Tibial artery (tissue), 4 donors: ENCODE data around the gene BORCS8.

Source experiments
- DNase-seq, 2 donors: peaks; one replicate each; pipeline ENCODE4 v3.0.0-alpha.2; 2019
- H3K27ac ChIP-seq, 2 donors: fragments of 200-600 bp; sonication (generic) in 1 of 2; 1 replicate in 1 of 2; 2 replicates in 1 of 2; pipeline ENCODE4 v1.5.1; 2018 to 2019; ENCODE audit warnings: mild to moderate bottlenecking in 1 of 2
- H3K27me3 ChIP-seq, 2 donors: fragments of 200-600 bp; sonication (generic) in 1 of 2; one replicate each; pipeline versions ENCODE4 v1.5.1 to v1.6.0; 2016 to 2019
- H3K36me3 ChIP-seq, 3 donors: fragments of 200-600 bp; sonication (generic) in 2 of 3; one replicate each; pipeline ENCODE4 v1.5.1; 2016 to 2019; ENCODE audit warnings: mild to moderate bottlenecking in 2 of 3
- H3K4me1 ChIP-seq, 4 donors: fragments of 200-600 bp; sonication (generic) in 2 of 4; 1 replicate in 3 of 4; 2 replicates in 1 of 4; pipeline ENCODE4 v1.5.1; 2016 to 2019
- H3K4me3 ChIP-seq, 2 donors: fragments of 200-600 bp; sonication (generic) in 1 of 2; 1 replicate in 1 of 2; 2 replicates in 1 of 2; pipeline ENCODE4 v1.5.1; 2018 to 2019; ENCODE audit warnings: mild to moderate bottlenecking in 2 of 2
- H3K9me3 ChIP-seq, 3 donors: fragments of 200-600 bp; sonication (generic) in 1 of 3; one replicate each; pipeline ENCODE4 v1.5.1; 2016 to 2019
- CTCF ChIP-seq, 2 experiments: fragments of 200-600 bp in 1 of 2; fragments of 450-650 bp in 1 of 2; IDR thresholded peaks; one replicate each; pipeline ENCODE4 v1.5.1; 2017 to 2019; ENCODE audit warnings: antibody characterized with exemption in 2 of 2, mild to moderate bottlenecking in 1 of 2, moderate library complexity in 1 of 2
- intact Hi-C: fragments of 100-400 bp; cut with DNase I; formaldehyde crosslinking; loops from one replicate; pipeline ENCODE4 v1.15.0; 2023; ENCODE audit warnings: low total_unique reads

Gene BORCS8

GRCh38 chr19:19145684-19146608, 46.0 kb downstream of the BORCS8 start:
- intact Hi-C loops, result no loop called here
- H3K4me3 ChIP-seq, result peak overlapping the region; percentile 15 to 46
- DNase-seq, result peak; percentile 68 to 87
- TF ChIP-seq CTCF (IDR thresholded peaks at IDR 0.05), result peak; percentile 93 to 96
- no peaks in the 10 kb centered on the region for H3K9me3 ChIP-seq
- peak overlapping the region; percentile 34 to 45 for H3K27ac ChIP-seq
- peaks cover 0 to 10% (median 8%) of the 10 kb centered on the region in 4 donors for H3K4me1 ChIP-seq
- H3K27me3 ChIP-seq, result no peaks in the 10 kb centered on the region
- H3K36me3 ChIP-seq, result peaks cover 6 to 40% (median 6%) of the 10 kb centered on the region in 3 donors

GRCh38 chr19:19145281-19145680, 46.7 kb downstream of the BORCS8 start:
- Histone ChIP-seq H3K4me3 (no peak overlapping the region), H3K9me3 (no peaks in the 10 kb centered on the region), H3K36me3 (peaks cover 6 to 36% (median 6%) of the 10 kb centered on the region in 3 donors), H3K4me1 (peaks cover 0 to 10% (median 8%) of the 10 kb centered on the region in 4 donors), H3K27me3 (no peaks in the 10 kb centered on the region), H3K27ac (no peak overlapping the region)
- no peak for TF ChIP-seq CTCF (IDR thresholded peaks at IDR 0.05)
- intact Hi-C loops, result no loop called here
- DNase-seq, result no peak

GRCh38 chr19:19142347-19142746, 49.6 kb downstream of the BORCS8 start:
- Histone ChIP-seq H3K9me3 (no peaks in the 10 kb centered on the region), H3K36me3 (peaks cover 0 to 11% (median 0%) of the 10 kb centered on the region in 3 donors), H3K4me1 (peaks cover 0 to 16% (median 13%) of the 10 kb centered on the region in 4 donors), H3K27ac (no peak overlapping the region), H3K27me3 (no peaks in the 10 kb centered on the region), H3K4me3 (no peak overlapping the region)
- DNase-seq, result no peak
- intact Hi-C loops, result no loop called here
- no peak for TF ChIP-seq CTCF (IDR thresholded peaks at IDR 0.05)

GRCh38 chr19:19140476-19140875, 51.5 kb downstream of the BORCS8 start:
- Histone ChIP-seq H3K36me3 (no peaks in the 10 kb centered on the region), H3K4me3 (no peak overlapping the region), H3K4me1 (peaks cover 0 to 13% (median 8%) of the 10 kb centered on the region in 4 donors), H3K27me3 (no peaks in the 10 kb centered on the region), H3K9me3 (no peaks in the 10 kb centered on the region), H3K27ac (no peak overlapping the region)
- DNase-seq, result no peak
- no peak for TF ChIP-seq CTCF (IDR thresholded peaks at IDR 0.05)
- intact Hi-C loops, result no loop called here

- intact Hi-C loops, result loop anchor here (5.0 kb wide), 1 partner anchor 88 kb away; no protein-coding TSS in a partner anchor
- Histone ChIP-seq H3K9me3 (no peaks in the 10 kb centered on the region), H3K36me3 (no peaks in the 10 kb centered on the region), H3K4me1 (peaks cover 0 to 14% (median 8%) of the 10 kb centered on the region in 4 donors), H3K27ac (no peak overlapping the region), H3K27me3 (no peaks in the 10 kb centered on the region), H3K4me3 (no peak overlapping the region)
- no peak for DNase-seq
- TF ChIP-seq CTCF (IDR thresholded peaks at IDR 0.05), result no peak
These were observed 52.1 kb downstream of the BORCS8 start for GRCh38 chr19:19139876-19140229.
